Endothelial cell (in vitro differentiated cells): Measurements from ENCODE around the gene OXER1. TPM values are rescaled to one million over a fixed set of nuclear protein-coding genes. Genes with fewer than 3 reads are reported as not detected.

Source experiments
- DNase-seq: peaks from one replicate; pipeline ENCODE4 v3.0.0; 2021; ENCODE audit warnings: low spot score
- H3K27ac Mint-ChIP-seq: one replicate; pipeline ENCODE4 v1.8.0; 2021; ENCODE audit warnings: mixed read lengths, inconsistent platforms; ENCODE audit not compliant: unreplicated experiment
- H3K27me3 Mint-ChIP-seq: one replicate; pipeline ENCODE4 v1.8.0; 2021; ENCODE audit warnings: mild to moderate bottlenecking, moderate library complexity, mixed read lengths, inconsistent platforms; ENCODE audit not compliant: unreplicated experiment
- H3K36me3 Mint-ChIP-seq: one replicate; pipeline ENCODE4 v1.8.0; 2021; ENCODE audit warnings: mild to moderate bottlenecking, low read depth, mixed read lengths, inconsistent platforms; ENCODE audit not compliant: unreplicated experiment
- H3K4me1 Mint-ChIP-seq: one replicate; pipeline ENCODE4 v1.8.0; 2021; ENCODE audit warnings: mild to moderate bottlenecking, mixed read lengths, inconsistent platforms; ENCODE audit not compliant: unreplicated experiment
- H3K4me3 Mint-ChIP-seq: one replicate; pipeline ENCODE4 v1.8.0; 2021; ENCODE audit warnings: mild to moderate bottlenecking, mixed read lengths, inconsistent platforms; ENCODE audit not compliant: unreplicated experiment
- H3K9me3 Mint-ChIP-seq: one replicate; pipeline ENCODE4 v1.8.0; 2021; ENCODE audit warnings: mixed read lengths, inconsistent platforms; ENCODE audit not compliant: unreplicated experiment
- total RNA-seq: library from RNA; stranded (reverse); fragmentation: NEBNext Ultra II Directional; extraction: Animal tissue kit (Norgen Biotek cat#: 25700); gene quantifications from one replicate; pipeline ENCODE4 v1.2.1, GENCODE V29; 2021; ENCODE audit not compliant: unreplicated experiment
- TF ChIP-seq, protein P1 (sequence below): fragments of 200-600 bp; sonication (generic); IDR thresholded peaks from one replicate; pipeline ENCODE4 v1.5.0; 2021; ENCODE audit warnings: antibody characterized with exemption; ENCODE audit not compliant: unreplicated experiment

The OXER1 gene
- total RNA-seq, 1 donor from 2014 or later, result 1.5 TPM

DNA sequence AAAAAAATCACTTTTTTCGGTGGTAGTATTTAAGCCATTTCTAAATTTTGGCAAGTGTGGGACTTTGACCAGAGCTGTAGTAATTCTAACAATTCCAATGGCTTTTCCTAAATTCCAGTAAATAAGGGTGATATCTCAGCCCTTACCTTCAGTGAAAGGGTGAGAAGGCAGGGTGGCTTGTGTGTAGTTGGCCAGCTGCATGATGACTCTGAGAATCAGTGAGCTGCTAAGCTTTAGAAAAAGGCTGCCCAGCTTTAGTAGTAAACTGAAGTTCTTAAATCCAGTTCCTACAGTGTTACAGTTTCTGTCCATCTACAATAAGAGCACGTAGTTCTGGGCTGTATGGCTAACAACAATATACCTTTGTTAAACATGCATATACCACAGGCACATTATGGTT lies 42.0 kb downstream of the OXER1 start:
- H3K27me3 Mint-ChIP-seq, result no peaks in the 10 kb centered on the region
- no peak overlapping the region for H3K4me3 Mint-ChIP-seq
- no peaks in the 10 kb centered on the region for H3K9me3 Mint-ChIP-seq
- H3K4me1 Mint-ChIP-seq, result no peaks in the 10 kb centered on the region
- TF ChIP-seq, protein P1, sequence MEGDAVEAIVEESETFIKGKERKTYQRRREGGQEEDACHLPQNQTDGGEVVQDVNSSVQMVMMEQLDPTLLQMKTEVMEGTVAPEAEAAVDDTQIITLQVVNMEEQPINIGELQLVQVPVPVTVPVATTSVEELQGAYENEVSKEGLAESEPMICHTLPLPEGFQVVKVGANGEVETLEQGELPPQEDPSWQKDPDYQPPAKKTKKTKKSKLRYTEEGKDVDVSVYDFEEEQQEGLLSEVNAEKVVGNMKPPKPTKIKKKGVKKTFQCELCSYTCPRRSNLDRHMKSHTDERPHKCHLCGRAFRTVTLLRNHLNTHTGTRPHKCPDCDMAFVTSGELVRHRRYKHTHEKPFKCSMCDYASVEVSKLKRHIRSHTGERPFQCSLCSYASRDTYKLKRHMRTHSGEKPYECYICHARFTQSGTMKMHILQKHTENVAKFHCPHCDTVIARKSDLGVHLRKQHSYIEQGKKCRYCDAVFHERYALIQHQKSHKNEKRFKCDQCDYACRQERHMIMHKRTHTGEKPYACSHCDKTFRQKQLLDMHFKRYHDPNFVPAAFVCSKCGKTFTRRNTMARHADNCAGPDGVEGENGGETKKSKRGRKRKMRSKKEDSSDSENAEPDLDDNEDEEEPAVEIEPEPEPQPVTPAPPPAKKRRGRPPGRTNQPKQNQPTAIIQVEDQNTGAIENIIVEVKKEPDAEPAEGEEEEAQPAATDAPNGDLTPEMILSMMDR, result no peak
- H3K27ac Mint-ChIP-seq, result no peak overlapping the region
- DNase-seq, result no peak
- H3K36me3 Mint-ChIP-seq, result peaks cover 25% of the 10 kb centered on the region

- H3K4me3 Mint-ChIP-seq, result no peak overlapping the region
These were observed 49.2 kb downstream of the OXER1 start for GRCh38 chr2:42714686-42715085.

DNA sequence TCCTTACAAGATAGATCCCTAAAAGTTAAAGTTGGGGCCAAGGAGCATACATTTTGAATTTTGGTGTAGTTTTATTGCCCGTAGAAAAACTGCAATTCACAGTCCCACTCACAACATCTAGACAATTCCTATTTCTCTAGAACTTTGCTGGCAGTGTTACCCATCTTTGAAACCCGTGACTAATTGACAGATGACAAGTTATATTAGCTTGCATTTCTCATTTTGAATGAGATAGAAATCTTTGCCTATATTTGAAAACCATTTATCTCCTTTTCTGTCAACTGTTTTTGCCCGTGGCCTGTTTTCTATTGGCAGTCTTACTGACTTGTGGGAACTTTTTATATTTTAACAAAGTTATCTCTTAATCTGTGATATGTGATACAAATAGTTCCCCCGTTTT lies 50.0 kb downstream of the OXER1 start:
- Mint-ChIP-seq H3K27ac (no peak overlapping the region), H3K27me3 (peaks cover 2% of the 10 kb centered on the region), H3K9me3 (no peaks in the 10 kb centered on the region), H3K4me3 (no peak overlapping the region), H3K36me3 (peaks cover 7% of the 10 kb centered on the region), H3K4me1 (no peaks in the 10 kb centered on the region)
- TF ChIP-seq, protein P1, result no peak
- no peak for DNase-seq

More at GRCh38 chr2:42714686-42715085, 49.2 kb downstream of the OXER1 start:
- Mint-ChIP-seq H3K27me3 (peaks cover 2% of the 10 kb centered on the region), H3K9me3 (no peaks in the 10 kb centered on the region), H3K4me1 (no peaks in the 10 kb centered on the region), H3K36me3 (peaks cover 3% of the 10 kb centered on the region), H3K27ac (no peak overlapping the region)
- DNase-seq, result no peak
- TF ChIP-seq, protein P1, result no peak

- DNase-seq, result no peak
- H3K36me3 Mint-ChIP-seq, result peaks cover 9% of the 10 kb centered on the region
- TF ChIP-seq, protein P1, result no peak
- H3K27ac Mint-ChIP-seq, result no peak overlapping the region
- no peak overlapping the region for H3K4me3 Mint-ChIP-seq
- no peaks in the 10 kb centered on the region for H3K9me3 Mint-ChIP-seq
- peaks cover 2% of the 10 kb centered on the region for H3K27me3 Mint-ChIP-seq
- H3K4me1 Mint-ChIP-seq, result no peaks in the 10 kb centered on the region
These were observed 51.0 kb downstream of the OXER1 start for GRCh38 chr2:42712934-42713333.

Other genes with a start within 250 kb of the OXER1 start
- gene MTA3, start 195.5 kb downstream of the OXER1 start, total RNA-seq, result 105 TPM
- gene HAAO, start 28.4 kb upstream of the OXER1 start, total RNA-seq, result 6.0 TPM